NOMO-1 treated with dmso at 0.1 percent for 144 hours (cell line): ENCODE measurements around the gene MAN2C1.
"Not testable (repeated sequence)": the region's sequence is repeated elsewhere in the genome, so short reads cannot be mapped to it uniquely, and the experiment has no call there.

Source experiments
- DNase-seq: peaks from one replicate; lab custom pipeline; 2025; ENCODE audit not compliant: unreplicated experiment; lab: John Stamatoyannopoulos, UW

MAN2C1 gene

DNA sequence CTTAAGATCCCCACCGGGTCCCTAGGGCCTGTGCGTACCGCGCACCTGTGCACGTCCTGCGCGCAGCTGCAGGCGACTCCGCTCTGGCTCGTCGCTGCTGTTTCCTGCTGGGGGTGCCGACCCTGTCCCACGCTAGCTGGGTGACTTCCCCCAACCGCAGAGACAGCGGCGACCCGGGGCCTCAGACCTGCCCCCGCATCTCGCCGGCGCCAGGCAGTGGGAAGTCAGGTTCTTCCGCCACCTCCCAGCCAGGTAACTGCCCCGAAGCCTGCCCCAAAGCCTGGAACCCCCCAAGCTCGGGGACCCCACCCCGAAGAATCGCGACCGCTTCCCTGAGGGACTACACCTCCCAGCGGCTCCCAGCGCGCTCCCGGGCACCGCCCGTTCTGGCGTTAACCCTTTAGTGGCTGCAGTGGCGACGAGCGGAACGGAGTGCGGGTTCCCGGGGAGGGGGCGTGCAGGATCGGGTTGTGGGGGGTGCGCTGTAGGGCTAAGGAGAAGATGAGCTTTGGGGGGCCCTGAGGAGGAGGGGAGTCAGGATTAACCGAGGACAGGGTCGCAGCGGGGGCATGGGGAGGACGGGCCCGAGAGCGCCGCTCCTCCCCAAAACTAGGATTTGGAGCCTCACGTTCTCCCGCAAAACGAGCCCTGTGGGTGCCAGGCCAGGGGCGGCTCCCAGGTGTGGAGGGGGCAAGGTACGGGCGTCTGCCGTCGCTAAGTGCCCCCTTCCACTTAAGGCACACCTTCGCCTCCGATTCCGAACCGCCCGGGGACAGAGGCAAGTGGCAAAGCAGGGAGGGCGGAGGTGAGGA is 21.0 kb downstream of the MAN2C1 start:
- peak; percentile 2 for DNase-seq

DNA sequence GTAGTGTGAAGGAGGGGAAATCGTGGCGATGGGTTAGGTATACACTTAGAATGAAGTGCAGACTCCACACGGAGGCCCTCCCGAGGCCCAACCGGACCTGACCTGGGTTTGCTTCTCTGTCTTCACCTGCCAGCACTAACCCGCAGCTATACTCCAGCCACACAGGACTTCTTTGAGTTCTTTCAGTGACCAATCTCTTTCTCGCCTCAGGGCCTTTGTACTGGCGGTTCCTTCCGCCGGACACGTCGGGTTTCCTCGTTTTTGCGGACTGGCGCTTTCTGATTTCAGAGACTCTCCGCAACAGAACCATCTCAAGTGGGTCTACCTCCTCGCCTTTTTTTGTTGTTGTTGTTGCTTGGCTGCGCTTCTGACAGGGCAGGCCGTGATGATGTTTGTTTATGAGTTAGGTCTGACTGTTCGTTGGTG is 21.6 kb downstream of the MAN2C1 start, which contains the start of gene NEIL1:
TSS of gene NEIL1 (plus strand) at position 244 of the 426 bp plus-strand sequence. CDS start 1,867 bp downstream, outside the sequence.
- DNase-seq, result no peak

- DNase-seq, result not testable (repeated sequence)
Observed at GRCh38 chr15:75343953-75344352, 24.5 kb downstream of the MAN2C1 start.

- DNase-seq, result no peak
Observed at GRCh38 chr15:75342221-75342620, 26.2 kb downstream of the MAN2C1 start.

GRCh38 chr15:75339531-75340240 is 28.7 kb downstream of the MAN2C1 start:
- DNase-seq, result no peak

DNA sequence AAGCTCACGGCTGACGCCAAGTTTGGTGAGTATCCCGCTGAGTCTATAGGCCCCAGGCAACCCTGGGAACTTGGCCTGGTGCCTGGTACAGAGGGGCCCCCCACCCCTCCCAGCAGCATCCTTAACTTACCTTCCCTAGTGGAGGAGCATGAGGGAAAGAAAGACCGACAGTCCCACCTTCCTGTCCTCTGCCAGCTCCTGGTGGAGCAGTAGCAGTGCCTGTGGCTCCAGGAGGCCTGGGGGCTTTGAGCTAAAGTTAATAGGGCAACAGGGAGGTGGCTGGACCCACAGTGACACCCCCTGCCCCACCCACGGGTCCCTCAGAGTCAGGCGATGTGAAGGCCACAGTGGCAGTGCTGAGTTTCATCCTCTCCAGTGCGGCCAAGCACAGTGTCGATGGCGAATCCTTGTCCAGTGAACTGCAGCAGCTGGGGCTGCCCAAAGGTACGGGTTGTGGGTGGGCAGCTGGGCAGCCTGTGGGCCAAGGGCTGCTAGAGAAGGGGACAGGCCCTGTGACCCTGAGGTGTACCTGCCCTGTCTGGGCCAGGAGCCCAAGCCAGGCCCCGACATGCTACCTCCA is 29.7 kb downstream of the MAN2C1 start:
- no peak for DNase-seq

GRCh38 chr15:75335705-75336355 is 32.6 kb downstream of the MAN2C1 start, which contains the start of gene COMMD4:
Gene COMMD4 (plus strand): TSS chr15:75336063. CDS start chr15:75336090, 27 bp downstream.
- peak; percentile 57 for DNase-seq

DNA sequence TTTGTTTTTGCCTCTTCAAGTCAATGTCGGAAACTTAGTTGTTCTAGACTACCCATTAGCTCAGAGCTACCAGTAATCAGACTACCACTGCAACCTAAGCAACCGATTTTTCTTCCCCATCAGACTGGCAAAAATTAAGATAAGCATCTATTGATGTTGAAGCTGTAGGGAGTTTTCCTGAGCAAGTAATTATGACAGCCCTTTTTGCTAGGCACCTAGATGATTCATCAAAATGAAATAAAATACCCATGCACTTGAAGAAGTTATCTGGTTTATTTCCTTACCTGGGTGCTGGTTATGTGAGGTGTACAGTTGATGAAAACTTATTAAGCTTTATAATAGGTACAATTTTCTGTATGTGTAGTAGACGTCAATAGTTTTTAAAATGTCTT is 33.1 kb downstream of the MAN2C1 start:
- DNase-seq, result no peak

- DNase-seq, result not testable (repeated sequence)
Observed at GRCh38 chr15:75333654-75334419, 34.6 kb downstream of the MAN2C1 start.

DNA sequence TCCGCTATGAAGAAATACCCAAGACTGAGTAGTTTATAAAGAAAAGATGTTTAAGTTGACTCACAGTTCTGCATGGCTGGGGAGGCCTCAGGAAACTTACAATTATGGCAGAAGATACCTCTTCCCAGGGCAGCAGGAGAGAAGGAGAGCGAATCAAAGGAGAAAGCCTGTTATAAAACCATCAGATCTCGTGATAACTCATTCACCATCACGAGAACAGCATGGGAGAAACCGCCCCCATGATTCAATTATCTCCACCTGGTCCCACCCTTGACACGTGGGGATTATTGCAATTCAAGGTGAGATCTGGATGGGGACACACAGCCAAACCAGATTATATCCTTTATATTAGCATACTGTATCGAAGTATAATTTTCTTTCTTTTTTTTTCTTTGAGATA is 36.3 kb downstream of the MAN2C1 start:
- DNase-seq, result not testable (repeated sequence)

- no peak for DNase-seq
Observed at GRCh38 chr15:75329571-75329970, 38.8 kb downstream of the MAN2C1 start.

GRCh38 chr15:75328493-75329314 is 39.7 kb downstream of the MAN2C1 start:
- no peak for DNase-seq

DNA sequence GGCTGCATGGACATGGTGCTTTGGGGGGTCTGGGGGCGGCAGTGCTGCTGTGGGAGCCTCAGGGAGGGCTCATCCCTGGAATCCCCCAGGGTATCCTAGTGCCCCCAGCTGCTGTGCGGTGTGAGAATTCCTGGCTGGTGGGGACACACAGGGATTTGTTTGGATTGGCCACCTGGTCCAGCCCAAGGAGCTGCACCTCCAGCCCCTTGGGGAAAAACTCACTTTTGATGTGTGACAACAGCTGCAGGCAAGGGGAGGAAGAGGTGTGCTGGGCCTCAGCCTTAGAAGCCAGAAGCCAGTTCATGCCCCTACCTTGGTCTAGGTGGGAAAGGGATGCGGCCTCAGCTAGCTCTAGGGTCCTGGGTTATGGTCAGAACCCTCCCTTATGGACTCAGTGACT is 40.9 kb downstream of the MAN2C1 start:
- no peak for DNase-seq

GRCh38 chr15:75327005-75327404 is 41.4 kb downstream of the MAN2C1 start:
- no peak for DNase-seq

DNA sequence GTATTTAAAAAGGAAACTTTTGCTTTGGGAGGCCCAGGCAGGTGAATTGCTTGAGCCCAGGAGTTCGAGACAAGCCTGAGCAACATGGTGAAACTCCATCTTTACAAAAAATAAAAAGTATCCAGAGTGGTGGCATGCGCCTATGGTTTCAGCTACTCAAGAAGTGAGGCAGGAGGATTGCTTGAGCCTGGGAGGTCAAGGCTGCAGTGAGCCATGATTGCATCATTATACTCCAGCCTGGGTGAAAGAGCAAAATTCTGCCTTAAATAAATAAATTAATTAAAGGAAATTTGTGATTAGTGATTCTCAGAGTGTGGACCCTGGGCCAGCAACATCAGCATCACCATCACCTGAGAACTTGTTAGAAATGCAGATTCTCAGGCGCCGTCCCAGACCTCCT is 42.5 kb downstream of the MAN2C1 start:
- DNase-seq, result no peak

DNA sequence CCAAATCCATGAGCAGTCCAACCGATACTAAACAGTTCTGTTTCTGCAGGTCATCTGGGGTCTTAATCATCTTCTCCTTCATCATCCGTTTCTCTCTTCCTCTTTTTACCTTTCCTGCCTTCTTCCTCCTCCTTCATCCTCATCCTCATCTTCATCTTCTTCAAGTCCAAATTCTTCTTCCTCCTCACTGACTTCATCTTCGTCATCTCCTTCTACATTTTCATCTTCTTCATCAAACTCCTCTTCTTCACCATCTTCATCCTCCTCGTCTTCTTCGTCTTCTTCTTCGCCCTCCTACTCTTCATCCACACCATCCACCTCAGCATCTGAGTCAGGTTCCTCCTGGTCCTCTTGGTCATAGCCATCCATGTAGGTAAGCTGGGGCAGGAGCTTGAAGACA is 46.7 kb downstream of the MAN2C1 start:
- no peak for DNase-seq

DNA sequence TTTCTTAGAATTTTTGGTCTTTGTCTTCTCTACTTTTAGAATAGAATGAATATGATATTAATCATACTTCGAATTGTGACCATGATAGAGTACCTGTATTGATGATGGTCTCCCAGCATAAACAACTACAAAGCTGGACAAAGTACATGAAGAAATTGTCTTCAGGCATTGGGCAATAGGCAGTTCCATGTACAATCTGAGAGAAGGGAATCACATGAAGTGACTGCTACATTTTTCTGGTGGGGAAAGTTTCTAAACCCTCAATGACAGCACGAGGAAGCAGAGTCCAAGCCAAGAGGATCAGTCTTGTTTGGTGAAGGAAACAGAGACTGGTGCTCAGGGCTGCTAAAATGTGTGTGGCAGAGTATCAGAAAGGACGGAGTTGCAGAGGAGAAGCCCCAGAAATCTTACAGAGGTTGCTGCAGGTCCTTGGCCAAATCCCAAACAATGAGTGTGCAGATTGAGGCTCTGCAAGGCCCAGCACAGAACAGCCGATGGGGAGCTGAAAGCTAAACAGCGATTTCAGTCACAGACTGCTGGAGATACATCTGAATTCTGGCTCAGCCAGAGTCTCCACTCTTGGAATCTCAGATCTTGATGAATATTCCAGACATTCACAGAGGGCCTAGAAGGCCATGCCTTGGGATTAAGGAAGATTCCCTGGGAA is 49.0 kb downstream of the MAN2C1 start:
- DNase-seq, result not testable (repeated sequence)

- no peak for DNase-seq
Observed at GRCh38 chr15:75314552-75315290, 53.7 kb downstream of the MAN2C1 start.
